Urinary bladder (tissue), 4 donors: ENCODE data around the gene PLEKHG1. TPM values are rescaled to one million over a fixed set of nuclear protein-coding genes. Genes with fewer than 3 reads are reported as not detected.

Experiments used
- DNase-seq: peaks from one replicate; pipeline ENCODE4 v3.0.0-alpha.2; 2015; ENCODE audit errors: extremely low spot score
- H3K27ac ChIP-seq: one replicate; pipeline ENCODE4 v1.5.1; 2013; ENCODE audit warnings: low read depth, mild to moderate bottlenecking, moderate library complexity
- H3K36me3 ChIP-seq: one replicate; pipeline ENCODE4 v1.6.1; 2013; ENCODE audit warnings: mild to moderate bottlenecking, moderate library complexity; ENCODE audit not compliant: insufficient read depth
- H3K4me1 ChIP-seq: one replicate; pipeline ENCODE4 v1.6.1; 2013; ENCODE audit warnings: mild to moderate bottlenecking, moderate library complexity; ENCODE audit not compliant: insufficient read depth
- H3K4me3 ChIP-seq: one replicate; pipeline ENCODE4 v1.5.1; 2013; ENCODE audit warnings: low read depth, low read length
- WGBS: extraction: QIAGEN DNeasy Blood & Tissue Kit; methylation state at CpG from one replicate; pipeline ENCODE4 v1.1.7; 2013; 5-methylcytosine and 5-hydroxymethylcytosine counted together
- polyA plus RNA-seq: library from polyadenylated mRNA; stranded (reverse); fragments of 200-250 nt; gene quantifications from one replicate; pipeline ENCODE4 v1.2.3, GENCODE V29; 2013
- total RNA-seq: library from RNA; depleted of rRNA; stranded (reverse); fragments of >200 nt; gene quantifications from one replicate; pipeline ENCODE4 v1.2.3, GENCODE V29; 2014
- donor health status: healthy with polysubstance abuse.
- donor health status: healthy.

The PLEKHG1 gene
- total and polyA plus RNA-seq, 2 donors, result 6.9 to 39.5 TPM

DNA sequence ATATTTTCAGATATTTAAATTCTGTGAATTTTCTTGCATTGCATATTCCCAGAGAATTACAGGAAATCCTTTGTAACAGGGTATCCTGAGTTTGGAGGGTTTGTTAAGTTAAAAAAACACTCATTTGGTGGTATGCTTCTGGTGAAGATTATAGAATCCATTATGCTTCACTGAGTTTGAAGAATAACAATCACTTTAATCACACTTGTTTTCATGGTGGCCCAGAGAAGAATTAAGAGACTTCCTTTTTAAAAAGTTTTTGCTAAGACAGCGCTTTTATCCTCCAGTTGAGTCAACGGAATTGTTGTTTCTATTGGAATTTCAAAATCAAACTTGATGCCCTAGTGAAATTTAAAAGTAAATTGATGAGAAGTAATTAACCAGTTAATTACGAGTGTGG, 17.4 kb downstream of the PLEKHG1 start:
- Histone ChIP-seq H3K27ac (no peak overlapping the region), H3K4me3 (no peak overlapping the region), H3K36me3 (no peaks in the 10 kb centered on the region), H3K4me1 (peaks cover 2% of the 10 kb centered on the region)
- 61% methylated on average over 3 of the region's 3 CpGs for WGBS
- DNase-seq, result no peak

DNA sequence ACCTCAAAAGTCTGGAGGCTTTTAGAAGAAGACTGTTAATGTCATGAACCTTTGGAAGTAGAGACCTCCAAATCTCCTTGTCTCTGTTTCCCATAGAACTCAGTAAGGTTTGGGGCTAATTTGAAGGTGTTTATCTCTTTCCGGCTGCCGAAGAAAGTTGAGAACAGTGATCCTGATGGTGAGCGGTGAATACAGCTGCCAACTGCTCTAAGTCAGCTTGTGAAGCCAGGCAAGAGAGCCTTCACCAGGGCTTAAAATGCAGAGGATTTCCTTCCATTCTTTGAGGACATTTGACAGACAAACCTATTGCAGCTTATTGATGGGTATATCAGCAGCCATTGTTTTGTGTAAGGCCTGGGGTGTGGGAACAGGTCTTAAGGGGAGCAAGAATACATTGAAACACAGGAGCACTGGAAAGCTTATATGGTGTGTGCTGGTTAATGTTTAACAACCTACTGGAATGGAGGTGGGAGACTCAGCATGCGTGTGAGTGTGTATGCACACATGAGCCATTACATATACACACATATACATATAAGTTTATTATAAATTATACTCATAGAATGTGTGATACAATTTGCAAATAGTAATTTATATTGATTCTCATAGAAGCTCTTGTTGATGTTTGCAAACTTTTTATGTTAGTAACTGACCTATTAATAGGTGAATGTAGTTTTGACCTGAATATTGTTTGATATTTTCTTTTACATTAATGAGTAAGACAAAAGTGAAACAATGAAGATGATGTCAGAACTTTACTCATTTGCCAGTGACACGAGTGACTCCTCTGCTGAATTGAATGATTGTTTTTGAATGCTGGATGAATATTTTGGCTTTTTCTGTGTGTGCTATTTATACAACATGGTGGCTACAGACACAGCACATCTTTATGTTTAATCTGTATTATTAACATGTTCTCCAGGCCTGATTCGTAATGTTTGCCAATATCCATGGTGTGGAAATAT, 18.1 kb downstream of the PLEKHG1 start:
- WGBS, result 78% methylated on average over 6 of the region's 6 CpGs
- Histone ChIP-seq H3K4me1 (peaks cover 2% of the 10 kb centered on the region), H3K27ac (no peak overlapping the region), H3K36me3 (no peaks in the 10 kb centered on the region), H3K4me3 (no peak overlapping the region)
- no peak for DNase-seq

DNA sequence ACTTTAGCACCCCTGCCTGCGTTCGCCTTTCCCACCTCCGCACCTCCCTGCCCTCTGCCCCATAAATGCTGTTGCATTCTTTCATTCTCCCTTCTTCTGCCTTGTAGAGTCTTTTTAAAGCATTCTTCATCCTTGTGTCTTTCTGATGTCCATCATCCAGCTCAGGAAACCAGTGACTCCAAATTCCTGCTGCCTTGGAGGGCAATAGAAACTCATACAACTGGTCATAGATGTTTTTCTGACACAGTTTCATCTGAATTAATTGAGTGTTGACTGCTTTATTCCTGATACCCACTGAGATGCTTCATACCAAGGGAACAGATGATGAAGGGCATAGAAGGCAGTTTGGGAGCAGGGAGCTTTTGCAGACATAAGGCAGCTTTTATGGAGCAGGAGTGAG, 19.6 kb downstream of the PLEKHG1 start:
- H3K36me3 ChIP-seq, result no peaks in the 10 kb centered on the region
- no peak overlapping the region for H3K4me3 ChIP-seq
- H3K4me1 ChIP-seq, result peaks cover 2% of the 10 kb centered on the region
- DNase-seq, result no peak
- H3K27ac ChIP-seq, result peak overlapping the region; percentile 51
- WGBS, result 97% methylated on average over 3 of the region's 3 CpGs

DNA sequence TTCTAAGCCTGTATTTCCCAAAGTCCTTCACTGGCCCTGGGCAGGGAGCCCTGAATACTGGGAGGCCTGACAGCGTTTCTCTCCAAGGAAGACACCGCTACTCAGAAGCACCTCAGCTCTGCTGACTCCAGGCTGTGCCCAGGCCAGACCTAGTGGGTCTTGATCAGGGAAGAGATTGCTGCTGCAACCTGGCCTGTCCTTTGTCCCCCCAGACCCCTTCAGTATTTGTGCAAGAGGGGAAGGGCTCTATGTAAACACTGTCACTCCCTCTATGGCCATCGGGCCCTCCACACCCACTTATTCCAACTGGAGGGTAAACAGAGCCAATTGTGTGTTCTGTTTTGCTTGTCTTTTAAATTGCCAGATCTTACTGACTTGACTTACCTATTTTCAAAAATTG, 20.6 kb downstream of the PLEKHG1 start:
- Histone ChIP-seq H3K27ac (no peak overlapping the region), H3K4me3 (no peak overlapping the region), H3K4me1 (peaks cover 2% of the 10 kb centered on the region), H3K36me3 (no peaks in the 10 kb centered on the region)
- DNase-seq, result no peak
- 43% methylated on average over 3 of the region's 3 CpGs for WGBS

DNA sequence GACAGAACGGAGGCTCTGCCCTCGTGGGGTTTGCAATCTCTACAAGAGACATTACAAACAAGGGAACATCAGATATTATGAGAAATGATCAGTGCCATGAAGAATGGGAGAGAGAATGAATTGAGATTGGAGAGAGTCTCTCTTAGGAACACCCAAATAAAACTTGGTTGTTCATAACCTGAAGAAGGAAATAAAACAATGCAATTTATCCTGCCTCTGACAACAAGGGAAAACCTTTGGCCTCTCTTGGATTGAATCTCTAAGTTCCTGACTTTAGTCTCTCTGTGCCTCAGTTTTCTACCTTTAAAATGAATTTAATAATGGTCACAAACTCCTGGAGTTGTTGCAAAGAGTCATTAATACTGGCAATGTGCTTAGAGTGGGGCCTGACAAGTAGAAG, 21.1 kb downstream of the PLEKHG1 start:
- Histone ChIP-seq H3K4me3 (no peak overlapping the region), H3K27ac (no peak overlapping the region), H3K36me3 (no peaks in the 10 kb centered on the region), H3K4me1 (peaks cover 2% of the 10 kb centered on the region)
- WGBS, result 88% methylated on average over 2 of the region's 2 CpGs
- no peak for DNase-seq

DNA sequence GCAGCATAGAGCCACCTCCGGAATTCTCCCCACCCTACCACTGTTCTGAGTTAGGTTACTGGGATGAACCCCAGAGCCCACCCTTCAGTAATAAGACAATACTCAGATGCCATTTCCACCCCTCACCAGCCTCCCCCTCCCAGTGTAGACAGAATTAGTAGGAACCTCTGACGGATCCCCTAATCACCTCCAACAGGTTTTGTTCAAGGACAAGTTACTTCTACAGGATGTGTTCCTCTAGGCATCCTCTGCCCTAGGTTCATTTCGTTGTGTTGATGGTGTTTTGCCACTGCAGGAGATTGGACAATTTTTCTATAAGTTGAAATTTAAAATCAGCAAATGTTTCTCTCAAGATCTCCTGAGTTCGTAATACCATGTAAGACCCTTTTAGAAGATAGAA, 22.8 kb downstream of the PLEKHG1 start:
- 91% methylated on average over 4 of the region's 4 CpGs for WGBS
- Histone ChIP-seq H3K4me3 (no peak overlapping the region), H3K4me1 (peaks cover 2% of the 10 kb centered on the region), H3K36me3 (no peaks in the 10 kb centered on the region), H3K27ac (no peak overlapping the region)
- no peak for DNase-seq

DNA sequence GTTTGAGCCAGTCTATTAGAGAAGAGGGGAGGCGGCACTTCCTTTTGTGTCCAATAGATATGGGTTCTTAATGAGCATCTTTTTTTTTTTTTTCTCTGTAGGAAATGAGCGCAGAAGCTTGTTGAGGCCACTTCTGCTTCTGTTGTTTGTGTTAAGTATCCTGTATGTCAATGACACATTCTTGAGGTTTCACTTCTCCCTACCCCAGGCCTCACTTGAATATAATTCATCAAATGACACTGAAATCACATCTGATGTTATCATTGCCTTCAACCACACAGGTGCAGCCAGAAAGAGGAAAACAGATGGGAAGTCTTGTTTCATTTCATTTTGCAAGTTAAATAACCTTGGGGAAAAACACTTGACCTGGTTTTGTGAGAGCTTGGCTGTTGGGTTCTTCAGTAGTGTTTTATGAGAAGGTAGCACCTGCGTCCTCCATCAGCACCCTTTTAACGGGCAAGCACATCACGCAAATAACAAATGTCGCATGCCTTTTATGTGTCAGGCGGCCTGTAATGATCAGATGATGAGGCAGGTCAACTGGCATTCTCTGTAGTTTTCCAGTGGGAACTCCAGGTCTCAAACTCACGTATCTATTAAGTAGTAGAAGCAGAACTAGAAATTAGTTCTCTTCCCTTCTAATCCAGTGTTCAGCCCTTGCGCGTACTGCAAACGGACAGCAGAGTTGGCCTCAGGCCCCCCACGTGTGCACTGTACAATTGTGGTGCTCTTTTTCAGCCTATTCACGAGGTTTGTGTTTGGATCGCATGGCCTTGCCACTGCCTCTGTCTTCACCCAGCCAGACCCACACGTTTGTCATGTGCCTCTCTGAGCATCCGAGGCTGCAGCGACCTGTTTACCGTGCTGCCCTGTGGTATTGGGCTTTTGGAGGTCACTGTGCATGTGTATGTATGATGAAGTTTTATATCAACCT, 23.5 kb downstream of the PLEKHG1 start:
- no peak overlapping the region for H3K4me3 ChIP-seq
- no peak for DNase-seq
- H3K4me1 ChIP-seq, result peaks cover 2% of the 10 kb centered on the region
- H3K27ac ChIP-seq, result no peak overlapping the region
- 87% methylated on average over 18 of the region's 18 CpGs for WGBS
- H3K36me3 ChIP-seq, result no peaks in the 10 kb centered on the region

DNA sequence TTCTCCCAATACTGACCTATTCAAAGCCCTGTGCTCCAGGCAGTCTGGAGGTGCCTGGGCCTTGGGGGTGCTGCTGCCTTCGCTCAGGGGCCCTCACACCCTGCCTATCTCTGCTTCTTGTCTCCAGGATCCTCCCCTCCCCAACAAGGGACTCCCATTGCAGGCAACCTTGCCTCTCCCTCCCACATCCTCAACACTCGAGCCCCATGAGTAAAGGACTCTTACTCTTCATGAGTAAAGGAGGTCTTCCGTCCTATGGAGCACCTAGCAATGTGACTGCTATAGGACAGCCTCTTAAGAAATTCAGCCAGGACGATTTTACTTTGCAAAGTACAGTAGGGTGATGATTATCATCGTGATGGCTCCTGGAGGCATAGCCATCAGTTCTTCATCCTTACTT, 24.5 kb downstream of the PLEKHG1 start:
- Histone ChIP-seq H3K27ac (no peak overlapping the region), H3K4me1 (peaks cover 2% of the 10 kb centered on the region), H3K4me3 (no peak overlapping the region), H3K36me3 (no peaks in the 10 kb centered on the region)
- no peak for DNase-seq
- 92% methylated on average over 5 of the region's 5 CpGs for WGBS

DNA sequence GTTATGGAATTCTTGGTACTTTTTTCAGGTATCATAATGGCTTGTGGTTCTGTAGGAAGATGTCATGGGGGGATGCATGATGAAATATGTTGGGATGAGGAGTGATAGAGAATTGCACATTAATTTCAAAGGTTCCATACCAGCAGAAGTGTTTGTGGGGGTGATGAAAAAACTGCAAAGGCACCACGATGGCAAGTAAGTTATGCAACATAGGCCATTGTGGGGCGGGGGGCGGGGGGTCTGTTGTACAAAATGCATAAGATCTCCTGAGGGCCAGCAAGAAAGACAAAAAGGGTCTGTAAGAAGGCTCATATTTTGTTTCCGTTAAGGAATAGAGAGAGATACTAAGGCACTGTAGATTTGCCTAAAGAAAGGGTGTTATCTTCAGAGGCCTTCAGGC, 26.2 kb downstream of the PLEKHG1 start:
- Histone ChIP-seq H3K4me3 (no peak overlapping the region), H3K27ac (no peak overlapping the region), H3K4me1 (no peaks in the 10 kb centered on the region), H3K36me3 (no peaks in the 10 kb centered on the region)
- 99% methylated on average over 4 of the region's 4 CpGs for WGBS
- no peak for DNase-seq

DNA sequence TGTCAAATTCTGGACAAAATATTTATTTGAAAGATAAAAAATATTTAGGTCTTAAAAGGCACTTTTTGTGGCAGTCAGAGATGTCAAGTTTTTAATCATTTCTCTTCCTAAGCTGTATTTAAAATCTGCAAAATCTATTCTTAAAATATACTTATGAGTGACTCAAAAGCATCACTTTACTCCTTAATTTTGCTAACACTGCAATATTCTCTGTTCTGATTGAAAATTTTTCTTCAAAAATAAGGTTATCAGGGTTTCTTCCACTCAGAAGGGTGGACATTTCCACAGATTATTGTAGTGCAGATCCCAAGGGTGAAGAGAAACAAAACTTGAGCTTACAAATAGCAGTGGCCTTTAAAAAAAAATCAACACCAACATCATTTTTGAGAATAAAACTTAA, 27.5 kb downstream of the PLEKHG1 start:
- no peak for DNase-seq
- H3K4me1 ChIP-seq, result no peaks in the 10 kb centered on the region
- H3K36me3 ChIP-seq, result no peaks in the 10 kb centered on the region
- no peak overlapping the region for H3K27ac ChIP-seq
- no peak overlapping the region for H3K4me3 ChIP-seq

DNA sequence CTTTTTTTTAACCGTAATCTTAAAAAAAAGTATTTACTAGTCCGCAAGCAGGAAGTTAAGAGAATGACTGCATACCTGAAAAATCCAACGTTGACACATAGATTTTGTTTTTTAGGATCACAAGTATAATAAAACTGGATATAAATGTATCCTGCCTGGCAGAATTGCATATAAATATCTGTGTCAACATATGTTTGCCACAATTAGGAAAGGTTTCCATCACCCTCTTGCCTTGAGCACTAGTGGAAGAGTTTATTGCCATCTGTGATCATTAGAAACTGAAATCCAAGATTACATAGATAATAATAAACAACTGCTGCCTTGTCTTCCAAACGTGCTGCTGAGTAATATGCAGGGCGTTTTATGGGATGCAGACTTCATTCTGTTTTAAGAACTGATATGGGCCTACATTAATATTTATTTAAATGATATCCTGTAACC, 27.9 kb downstream of the PLEKHG1 start:
- no peak for DNase-seq
- no peaks in the 10 kb centered on the region for H3K36me3 ChIP-seq
- whole genome bisulfite sequencing, result 24% methylated on average over 5 of the region's 5 CpGs
- H3K4me3 ChIP-seq, result no peak overlapping the region
- no peaks in the 10 kb centered on the region for H3K4me1 ChIP-seq
- H3K27ac ChIP-seq, result no peak overlapping the region

DNA sequence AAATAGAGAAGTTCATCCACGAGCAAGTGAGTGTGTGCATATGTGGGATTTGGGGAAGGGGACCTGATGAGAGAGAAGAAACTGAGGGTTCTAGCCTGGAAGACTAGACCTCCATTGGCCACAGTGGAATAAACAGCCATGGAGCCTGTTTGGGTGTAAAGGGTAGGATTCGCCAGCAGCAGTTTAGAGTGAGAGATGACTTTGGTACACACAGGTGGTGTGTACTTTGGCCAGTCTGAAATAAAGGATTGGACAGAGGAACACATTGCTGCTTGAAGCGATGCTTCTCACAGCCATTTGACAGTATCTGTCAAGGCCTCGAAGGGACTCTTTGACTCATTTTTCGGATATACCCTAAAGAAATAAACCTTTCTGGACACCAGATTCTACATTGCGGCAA, 29.2 kb downstream of the PLEKHG1 start:
- Histone ChIP-seq H3K27ac (no peak overlapping the region), H3K4me1 (no peaks in the 10 kb centered on the region), H3K36me3 (no peaks in the 10 kb centered on the region), H3K4me3 (no peak overlapping the region)
- WGBS, result 85% methylated on average over 6 of the region's 6 CpGs
- no peak for DNase-seq

DNA sequence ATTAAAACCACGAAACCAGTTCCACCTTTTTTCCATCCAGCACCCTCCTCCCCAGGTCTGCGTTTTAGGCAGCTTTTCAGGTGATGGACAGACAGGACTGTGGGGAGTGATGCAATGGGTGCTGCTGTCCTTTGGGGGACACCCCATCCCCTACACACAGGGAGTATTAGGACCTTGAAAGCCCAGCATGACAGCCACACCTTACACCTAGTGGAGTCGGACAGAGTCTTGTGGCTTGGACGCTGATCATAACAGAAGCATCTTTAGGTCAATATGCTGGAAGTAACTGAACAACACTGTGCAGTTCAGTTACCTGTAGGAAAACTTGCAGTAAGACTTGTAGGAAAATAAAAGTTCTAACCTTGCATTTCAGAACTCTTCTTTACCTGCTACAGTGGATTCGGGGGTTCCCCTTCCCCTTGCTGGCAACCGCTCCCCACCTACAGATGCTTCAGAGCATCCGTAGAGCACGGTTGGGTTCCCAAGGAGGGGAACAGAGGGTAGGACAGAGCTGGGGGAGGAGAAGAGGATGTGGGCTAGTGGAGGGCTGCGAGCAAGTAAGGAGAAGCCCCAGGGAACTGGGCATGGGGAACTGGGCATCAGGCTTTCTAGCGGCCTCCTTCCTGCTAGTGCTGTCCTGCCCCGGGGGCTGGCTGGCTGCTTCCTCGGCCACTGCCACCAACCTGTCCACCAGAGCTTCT, 31.7 kb downstream of the PLEKHG1 start:
- Histone ChIP-seq H3K36me3 (no peaks in the 10 kb centered on the region), H3K4me1 (no peaks in the 10 kb centered on the region), H3K4me3 (no peak overlapping the region), H3K27ac (no peak overlapping the region)
- WGBS, result 86% methylated on average over 12 of the region's 12 CpGs
- DNase-seq, result no peak
